Adrenal gland (tissue), 12 donors: ENCODE measurements around the gene UBR1. TPM values are rescaled to one million over a fixed set of nuclear protein-coding genes. Genes with fewer than 3 reads are reported as not detected.
"Not testable (repeated sequence)": the region's sequence is repeated elsewhere in the genome, so short reads cannot be mapped to it uniquely, and the experiment has no call there.

Experiments
- DNase-seq, 7 donors: peaks; one replicate each; pipeline ENCODE4 v3.0.0-alpha.2; 2019 to 2020
- H3K27ac ChIP-seq, 5 donors: fragments of 200-600 bp; sonication (generic) in 4 of 5; 1 replicate in 3 of 5; 2 replicates in 2 of 5; pipeline versions ENCODE4 v1.5.1 to v1.8.0; 2016 to 2020; ENCODE audit warnings: mild to moderate bottlenecking in 1 of 5
- H3K27me3 ChIP-seq: fragments of 200-600 bp; 2 replicates; pipeline ENCODE4 v1.8.0; 2021
- H3K36me3 ChIP-seq, 2 donors: fragments of 200-600 bp; replicated peaks in 1 of 2; 1 replicate in 1 of 2; 2 replicates in 1 of 2; pipeline versions ENCODE4 v1.5.1 to v1.8.0; 2018 to 2022
- H3K4me1 ChIP-seq, 2 donors: fragments of 200-600 bp; replicated peaks in 1 of 2; 1 replicate in 1 of 2; 2 replicates in 1 of 2; pipeline versions ENCODE4 v1.5.1 to v1.8.0; 2018 to 2021
- H3K4me3 ChIP-seq, 4 donors: fragments of 200-600 bp; sonication (generic) in 3 of 4; one replicate each; pipeline ENCODE4 v1.5.1; 2016 to 2018
- H3K9me3 ChIP-seq, 3 donors: fragments of 200-600 bp; sonication (generic) in 1 of 3; replicated peaks in 1 of 3; 1 replicate in 2 of 3; 2 replicates in 1 of 3; pipeline versions ENCODE4 v1.5.1 to v1.8.0; 2016 to 2021
- CTCF ChIP-seq, 6 experiments: fragments of 450-650 bp in 4 of 6; fragments of 200-600 bp in 2 of 6; sonication (generic) in 1 of 6; IDR thresholded peaks; 1 replicate in 5 of 6; 2 replicates in 1 of 6; pipeline versions ENCODE4 v1.5.1 to v1.8.0; 2016 to 2021; ENCODE audit warnings: antibody characterized with exemption in 6 of 6, mild to moderate bottlenecking in 2 of 6, moderate library complexity in 1 of 6
- POLR2A ChIP-seq, 2 donors: fragments of 450-650 bp; IDR thresholded peaks; one replicate each; pipeline ENCODE4 v1.6.1; 2017; ENCODE audit warnings: antibody characterized with exemption in 2 of 2, mild to moderate bottlenecking in 2 of 2, moderate library complexity in 1 of 2
- WGBS, 4 donors: extraction: QIAGEN DNeasy Blood & Tissue Kit in 2 of 4; methylation state at CpG; one replicate each; pipeline versions ENCODE4 v1.1.5 to v1.1.7; 2013 to 2017; 5-methylcytosine and 5-hydroxymethylcytosine counted together
- intact Hi-C, 2 donors: fragments of 100-400 bp; cut with DNase I; formaldehyde crosslinking; loops; one replicate each; pipeline versions ENCODE4 v1.14.1 to v1.15.0; 2022 to 2023
- polyA plus RNA-seq, 3 donors: library from polyadenylated mRNA; stranded (reverse); fragments of 200-250 nt in 2 of 3; fragments of 350-450 nt in 1 of 3; fragmentation: Illumina TruSeq in 1 of 3; extraction: RNeasy Lipid Tissue Mini Kit (QIAGEN cat#74804) in 1 of 3; gene quantifications; one replicate each; pipeline ENCODE4 v1.2.3, GENCODE V29; 2013 to 2014
- total RNA-seq, 9 donors: library from RNA; depleted of rRNA in 4 of 9; stranded (reverse); fragments of >200 nt in 4 of 9; fragments of 120-200 nt in 1 of 9; fragmentation: NEBNext Ultra II Directional in 1 of 9; extraction: Animal tissue kit (Norgen Biotek cat#: 25700) in 1 of 9; gene quantifications; one replicate each; pipeline versions ENCODE4 v1.1.0 to v1.2.4, GENCODE V29; 2013 to 2023
- donor health status: healthy with polysubstance abuse.
- donor health status: Bipolar disorder and iron deficiency.
- donor health status: DM: yes; HTN: yes; CAD: no.
- donor health status: DM: no; HTN: no; CAD: no.
- donor health status: DM: no; HTN: no; CAD: no.
- donor health status: DM: yes; HTN: yes; CAD: no.

Gene UBR1
- total and polyA plus RNA-seq, 12 donors: 3.9 to 37.9 (median 21.6) TPM

GRCh38 chr15:43132830-43133429, 27.1 kb upstream of the UBR1 start:
- peaks cover 5 to 22% of the 10 kb centered on the region in 2 donors for H3K4me1 ChIP-seq
- H3K27ac ChIP-seq: peak overlapping the region in 4 of 5 donors; percentile 41 to 93 (median 84)
- no peaks in the 10 kb centered on the region for H3K27me3 ChIP-seq
- WGBS, 4 donors: 24 to 28% (median 27%) methylated on average over 20 of the region's 20 CpGs
- peaks cover 0 to 10% of the 10 kb centered on the region in 2 donors for H3K36me3 ChIP-seq
- DNase-seq: peak in 4 of 7 donors; percentile 12 to 59 (median 22)
- no peak for TF ChIP-seq POLR2A (IDR thresholded peaks at IDR 0.05)
- no peak for TF ChIP-seq CTCF (IDR thresholded peaks at IDR 0.05)
- H3K9me3 ChIP-seq: no peaks in the 10 kb centered on the region
- intact Hi-C loops: no loop called here
- H3K4me3 ChIP-seq: peak overlapping the region; percentile 46 to 99 (median 92)

GRCh38 chr15:43128980-43129335, 23.1 kb upstream of the UBR1 start:
- Histone ChIP-seq H3K27ac (no peak overlapping the region), H3K9me3 (no peaks in the 10 kb centered on the region), H3K4me1 (peaks cover 0 to 5% of the 10 kb centered on the region in 2 donors), H3K36me3 (no peaks in the 10 kb centered on the region), H3K27me3 (no peaks in the 10 kb centered on the region), H3K4me3 (no peak overlapping the region)
- no peak for DNase-seq
- TF ChIP-seq CTCF (IDR thresholded peaks at IDR 0.05): no peak
- TF ChIP-seq POLR2A (IDR thresholded peaks at IDR 0.05): no peak
- intact Hi-C loops: no loop called here
- WGBS, 4 donors: 80 to 93% (median 85%) methylated on average over 4 of the region's 4 CpGs

- DNase-seq, H3K27ac ChIP-seq, H3K27me3 ChIP-seq, H3K4me1 ChIP-seq, intact Hi-C loops, H3K9me3 ChIP-seq, H3K36me3 ChIP-seq, H3K4me3 ChIP-seq: not testable (repeated sequence)
- 71 to 78% (median 73%) methylated on average over 10 of the region's 10 CpGs for WGBS, 4 donors
Measured at GRCh38 chr15:43128174-43128979, 22.5 kb upstream of the UBR1 start.

GRCh38 chr15:43127752-43128151, 21.9 kb upstream of the UBR1 start:
- intact Hi-C loops: no loop called here
- DNase-seq: no peak
- Histone ChIP-seq H3K36me3 (no peaks in the 10 kb centered on the region), H3K27me3 (no peaks in the 10 kb centered on the region), H3K4me3 (no peak overlapping the region), H3K9me3 (no peaks in the 10 kb centered on the region), H3K4me1 (peaks cover 0 to 2% of the 10 kb centered on the region in 2 donors), H3K27ac (no peak overlapping the region)
- 76 to 94% (median 81%) methylated on average over 2 of the region's 2 CpGs for WGBS, 4 donors
- no peak for TF ChIP-seq POLR2A (IDR thresholded peaks at IDR 0.05)
- no peak for TF ChIP-seq CTCF (IDR thresholded peaks at IDR 0.05)
